ENCODE measurements around the gene CHD6. TPM values are rescaled to one million over a fixed set of nuclear protein-coding genes. Genes with fewer than 3 reads are reported as not detected.

Gene CHD6
- total RNA-seq, 1 experiment from 2014 or later: 26.6 TPM

DNA sequence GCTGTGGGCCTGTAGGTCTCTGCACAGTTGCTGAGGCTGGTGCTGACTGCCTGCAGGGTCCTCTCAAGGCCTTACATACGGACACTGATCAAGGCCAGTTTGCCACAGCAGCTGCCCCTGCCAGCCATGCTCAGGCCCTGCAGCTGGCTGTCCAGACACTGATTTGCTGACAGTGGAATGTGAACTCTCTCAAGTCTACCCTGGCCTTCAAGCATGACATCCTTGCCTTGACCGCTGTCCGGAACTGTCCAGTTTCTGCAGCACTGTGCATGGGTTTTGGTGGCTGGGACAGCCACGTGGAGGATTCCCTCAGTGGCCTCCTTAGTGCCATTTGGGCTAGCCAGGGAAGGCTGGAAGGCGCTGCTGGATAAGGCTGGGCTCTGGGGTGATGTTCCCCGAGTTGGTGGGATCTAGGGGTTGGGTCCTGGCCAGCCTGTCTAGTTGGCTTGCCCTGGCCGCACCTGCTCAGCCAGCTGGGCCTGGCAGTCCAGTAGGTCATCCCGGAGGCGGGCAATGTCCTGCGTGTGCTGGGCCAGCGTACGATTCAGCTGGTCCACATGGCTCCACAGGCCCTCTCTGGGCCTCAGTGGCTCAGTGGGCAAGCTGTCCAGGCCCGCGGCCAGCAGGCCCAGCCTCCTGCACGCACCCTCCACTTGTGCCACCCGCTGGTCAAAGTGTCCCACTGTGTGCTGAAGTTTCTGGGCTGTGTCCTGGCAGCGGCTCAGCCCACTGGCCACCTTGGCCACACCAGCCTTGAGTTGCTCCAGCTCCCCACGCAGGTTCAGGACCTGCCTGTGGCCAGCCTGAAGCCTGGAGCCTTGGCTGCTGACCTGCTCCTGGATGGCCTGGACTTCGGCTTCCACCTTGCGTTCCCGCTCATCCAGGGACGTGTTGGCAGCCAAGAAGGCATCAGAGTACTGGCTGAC is 257.1 kb downstream of the CHD6 start (continued):
- TF ChIP-seq, protein P1, sequence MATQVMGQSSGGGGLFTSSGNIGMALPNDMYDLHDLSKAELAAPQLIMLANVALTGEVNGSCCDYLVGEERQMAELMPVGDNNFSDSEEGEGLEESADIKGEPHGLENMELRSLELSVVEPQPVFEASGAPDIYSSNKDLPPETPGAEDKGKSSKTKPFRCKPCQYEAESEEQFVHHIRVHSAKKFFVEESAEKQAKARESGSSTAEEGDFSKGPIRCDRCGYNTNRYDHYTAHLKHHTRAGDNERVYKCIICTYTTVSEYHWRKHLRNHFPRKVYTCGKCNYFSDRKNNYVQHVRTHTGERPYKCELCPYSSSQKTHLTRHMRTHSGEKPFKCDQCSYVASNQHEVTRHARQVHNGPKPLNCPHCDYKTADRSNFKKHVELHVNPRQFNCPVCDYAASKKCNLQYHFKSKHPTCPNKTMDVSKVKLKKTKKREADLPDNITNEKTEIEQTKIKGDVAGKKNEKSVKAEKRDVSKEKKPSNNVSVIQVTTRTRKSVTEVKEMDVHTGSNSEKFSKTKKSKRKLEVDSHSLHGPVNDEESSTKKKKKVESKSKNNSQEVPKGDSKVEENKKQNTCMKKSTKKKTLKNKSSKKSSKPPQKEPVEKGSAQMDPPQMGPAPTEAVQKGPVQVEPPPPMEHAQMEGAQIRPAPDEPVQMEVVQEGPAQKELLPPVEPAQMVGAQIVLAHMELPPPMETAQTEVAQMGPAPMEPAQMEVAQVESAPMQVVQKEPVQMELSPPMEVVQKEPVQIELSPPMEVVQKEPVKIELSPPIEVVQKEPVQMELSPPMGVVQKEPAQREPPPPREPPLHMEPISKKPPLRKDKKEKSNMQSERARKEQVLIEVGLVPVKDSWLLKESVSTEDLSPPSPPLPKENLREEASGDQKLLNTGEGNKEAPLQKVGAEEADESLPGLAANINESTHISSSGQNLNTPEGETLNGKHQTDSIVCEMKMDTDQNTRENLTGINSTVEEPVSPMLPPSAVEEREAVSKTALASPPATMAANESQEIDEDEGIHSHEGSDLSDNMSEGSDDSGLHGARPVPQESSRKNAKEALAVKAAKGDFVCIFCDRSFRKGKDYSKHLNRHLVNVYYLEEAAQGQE (IDR thresholded peaks at IDR 0.05; ENCODE audit: low read depth): no peak
- TF ChIP-seq EZH2phosphoT487 (IDR thresholded peaks at IDR 0.05; ENCODE audit: borderline replicate concordance) (no peak), CBX3 (IDR thresholded peaks at IDR 0.05; ENCODE audit: low read depth) (no peak), SIN3A (IDR thresholded peaks at IDR 0.05; ENCODE audit: low read depth) (no peak), CEBPB (IDR thresholded peaks at IDR 0.05; ENCODE audit: low read depth) (no peak)

DNA sequence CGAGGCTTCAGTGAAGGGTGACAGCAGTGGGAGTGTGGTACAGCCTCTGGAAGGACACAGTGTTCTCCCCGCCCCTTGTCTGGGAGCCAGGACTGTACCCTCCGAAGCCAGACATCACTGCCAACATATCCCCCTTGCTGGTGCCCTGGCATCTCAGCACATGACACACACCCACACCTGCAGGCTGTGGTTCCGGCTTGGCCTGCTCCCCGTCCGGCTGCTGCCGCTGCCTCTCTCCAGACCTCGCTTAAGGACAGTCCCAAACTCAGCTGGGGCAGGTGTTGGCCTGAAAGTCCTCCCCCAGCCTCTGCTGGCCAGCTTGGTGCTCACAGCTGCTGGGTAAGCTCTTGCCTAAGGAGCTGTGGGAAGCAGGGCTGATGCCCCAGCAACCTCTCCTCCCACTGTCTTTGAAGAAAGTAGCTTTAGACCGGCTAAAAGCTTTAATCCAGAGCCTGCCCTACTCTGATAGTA is 258.6 kb downstream of the CHD6 start:
- Histone ChIP-seq H3K4me1 (ENCODE audit: control insufficient read depth in 1 of 2, insufficient read depth in 2 of 2, low read length in 2 of 2) (no peaks in the 10 kb centered on the region), H3K36me3 (ENCODE audit: control insufficient read depth in 1 of 2, insufficient read depth in 2 of 2, low read length in 2 of 2) (0 out of 4 replicates have a peak, but pooled peaks cover 0 to 3% of the 10 kb centered on the region in 2 experiments), H3K9me3 (ENCODE audit: control insufficient read depth in 1 of 2, insufficient read depth in 1 of 2, low read depth in 1 of 2, low read length in 2 of 2) (no peaks in the 10 kb centered on the region), H3K4me2 (ENCODE audit: low read length) (no peak overlapping the region), H3K27ac (ENCODE audit: low read depth, low read length) (no peak overlapping the region), H3K9ac (ENCODE audit: low read length) (no peak overlapping the region), H3K79me2 (ENCODE audit: insufficient read depth, low read length) (no peaks in the 10 kb centered on the region), H3K4me3 (replicated peaks in 1 of 2; ENCODE audit: low read depth in 1 of 2, low read length in 2 of 2) (no peak overlapping the region), H3K27me3 (ENCODE audit: insufficient read depth, low read length) (no peaks in the 10 kb centered on the region), H4K20me1 (ENCODE audit: insufficient read depth) (no peaks in the 10 kb centered on the region), H2AFZ (ENCODE audit: low read depth, low read length, poor library complexity, severe bottlenecking) (no peak overlapping the region), H3K9me2 (ENCODE audit: insufficient read depth) (no peaks in the 10 kb centered on the region)
- TSS peak; percentile 21 for BruUV-seq (replicated peaks)
- no peak for ATAC-seq
- no peak for DNase-seq (ENCODE audit: low read depth, low spot score)
- ChIA-PET RAD21 (ENCODE audit: low non-redundant PET in 1 of 2, low total read pairs in 2 of 2, uncharacterized antibody in 2 of 2, unreplicated experiment in 2 of 2) (no interaction called here), CTCF (no interaction called here), POLR2A (no interaction called here)
- intact Hi-C loops (cut with micrococcal nuclease): no loop called here
- TF ChIP-seq RAD21 (IDR thresholded peaks at IDR 0.05; ENCODE audit: low read depth) (no peak), EGR1 (IDR thresholded peaks at IDR 0.05; ENCODE audit: low read depth) (no peak), CEBPB (IDR thresholded peaks at IDR 0.05; ENCODE audit: low read depth) (no peak), SP1 (IDR thresholded peaks at IDR 0.05; ENCODE audit: low read depth) (no peak), FOSL1 (IDR thresholded peaks at IDR 0.05; ENCODE audit: low read depth) (no peak), YY1 (IDR thresholded peaks at IDR 0.05; ENCODE audit: extremely low read depth, insufficient replicate concordance, low read depth, low read length) (no peak), TCF7L2 (IDR thresholded peaks at IDR 0.05; ENCODE audit: borderline replicate concordance, extremely low read depth, insufficient read depth, insufficient read length) (no peak), CBX3 (IDR thresholded peaks at IDR 0.05; ENCODE audit: low read depth) (no peak), MAX (IDR thresholded peaks at IDR 0.05) (no peak)
- TF ChIP-seq, protein P1 (IDR thresholded peaks at IDR 0.05; ENCODE audit: low read depth): no peak

Measured in HCT116 (cell line).